WTC11 (cell line): ENCODE results near the gene MAP3K1.

Experiments
- ZNF396 ChIP-seq: fragments of 250-450 bp; sonication (Bioruptor Pico); IDR thresholded peaks from 2 replicates; pipeline ENCODE4 v1.8.0; 2021; ENCODE audit warnings: mild to moderate bottlenecking, moderate library complexity, borderline replicate concordance
- TF ChIP-seq, protein P1 (sequence below): fragments of 200-600 bp; IDR thresholded peaks from 2 replicates; pipeline ENCODE4 v1.8.0; 2022; ENCODE audit warnings: antibody characterized with exemption
- TF ChIP-seq, protein P2 (sequence below): sonication (generic); formaldehyde crosslinking; IDR thresholded peaks from 2 replicates; pipeline ENCODE4 v1.8.1; 2023; ENCODE audit warnings: mild to moderate bottlenecking, missing genetic modification reagents
- TF ChIP-seq, protein P3 (sequence below): sonication (generic); formaldehyde crosslinking; IDR thresholded peaks from 2 replicates; pipeline ENCODE4 v1.8.1; 2022; ENCODE audit warnings: low read depth, missing genetic modification reagents, borderline replicate concordance

DNA sequence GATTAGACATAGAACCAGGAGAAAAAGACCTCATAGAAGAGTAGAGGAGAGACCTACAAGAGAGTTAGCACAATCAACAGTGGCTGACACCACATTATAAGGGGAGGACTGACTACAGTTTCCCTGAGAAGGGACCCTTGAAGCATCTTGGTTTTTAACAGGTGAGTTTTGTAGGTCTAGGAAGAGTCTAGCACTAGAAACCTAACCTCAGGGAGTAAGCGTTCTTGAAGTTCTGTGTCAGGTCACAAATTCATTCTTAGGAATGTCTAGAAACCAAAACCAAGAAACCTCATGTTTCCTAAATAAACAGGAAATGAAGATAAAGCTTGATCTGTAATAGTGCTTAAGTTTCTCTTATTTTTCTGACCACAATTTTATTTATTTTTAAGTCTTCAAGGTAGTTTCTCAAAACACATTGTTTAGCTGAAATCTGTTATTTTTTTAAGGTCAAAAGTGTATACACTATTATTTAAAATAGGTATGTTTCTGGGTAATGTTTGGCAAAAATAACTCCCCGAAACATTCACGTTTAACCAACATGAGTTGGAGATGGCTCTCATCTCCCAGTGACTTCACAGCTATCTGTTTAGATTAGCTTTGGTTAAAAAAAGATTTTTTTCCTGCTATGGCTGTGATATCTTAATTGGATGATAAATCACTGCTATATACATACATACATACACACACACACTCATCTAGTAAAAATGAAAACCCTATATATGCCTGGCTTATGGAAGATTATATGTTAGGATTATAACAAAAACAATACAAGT, 37.1 kb downstream of the MAP3K1 start:
- TF ChIP-seq, protein P1, sequence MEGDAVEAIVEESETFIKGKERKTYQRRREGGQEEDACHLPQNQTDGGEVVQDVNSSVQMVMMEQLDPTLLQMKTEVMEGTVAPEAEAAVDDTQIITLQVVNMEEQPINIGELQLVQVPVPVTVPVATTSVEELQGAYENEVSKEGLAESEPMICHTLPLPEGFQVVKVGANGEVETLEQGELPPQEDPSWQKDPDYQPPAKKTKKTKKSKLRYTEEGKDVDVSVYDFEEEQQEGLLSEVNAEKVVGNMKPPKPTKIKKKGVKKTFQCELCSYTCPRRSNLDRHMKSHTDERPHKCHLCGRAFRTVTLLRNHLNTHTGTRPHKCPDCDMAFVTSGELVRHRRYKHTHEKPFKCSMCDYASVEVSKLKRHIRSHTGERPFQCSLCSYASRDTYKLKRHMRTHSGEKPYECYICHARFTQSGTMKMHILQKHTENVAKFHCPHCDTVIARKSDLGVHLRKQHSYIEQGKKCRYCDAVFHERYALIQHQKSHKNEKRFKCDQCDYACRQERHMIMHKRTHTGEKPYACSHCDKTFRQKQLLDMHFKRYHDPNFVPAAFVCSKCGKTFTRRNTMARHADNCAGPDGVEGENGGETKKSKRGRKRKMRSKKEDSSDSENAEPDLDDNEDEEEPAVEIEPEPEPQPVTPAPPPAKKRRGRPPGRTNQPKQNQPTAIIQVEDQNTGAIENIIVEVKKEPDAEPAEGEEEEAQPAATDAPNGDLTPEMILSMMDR, result no peak
- TF ChIP-seq, protein P2, sequence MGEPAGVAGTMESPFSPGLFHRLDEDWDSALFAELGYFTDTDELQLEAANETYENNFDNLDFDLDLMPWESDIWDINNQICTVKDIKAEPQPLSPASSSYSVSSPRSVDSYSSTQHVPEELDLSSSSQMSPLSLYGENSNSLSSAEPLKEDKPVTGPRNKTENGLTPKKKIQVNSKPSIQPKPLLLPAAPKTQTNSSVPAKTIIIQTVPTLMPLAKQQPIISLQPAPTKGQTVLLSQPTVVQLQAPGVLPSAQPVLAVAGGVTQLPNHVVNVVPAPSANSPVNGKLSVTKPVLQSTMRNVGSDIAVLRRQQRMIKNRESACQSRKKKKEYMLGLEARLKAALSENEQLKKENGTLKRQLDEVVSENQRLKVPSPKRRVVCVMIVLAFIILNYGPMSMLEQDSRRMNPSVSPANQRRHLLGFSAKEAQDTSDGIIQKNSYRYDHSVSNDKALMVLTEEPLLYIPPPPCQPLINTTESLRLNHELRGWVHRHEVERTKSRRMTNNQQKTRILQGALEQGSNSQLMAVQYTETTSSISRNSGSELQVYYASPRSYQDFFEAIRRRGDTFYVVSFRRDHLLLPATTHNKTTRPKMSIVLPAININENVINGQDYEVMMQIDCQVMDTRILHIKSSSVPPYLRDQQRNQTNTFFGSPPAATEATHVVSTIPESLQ (CRISPR knock-in tag), result no peak
- no peak for TF ChIP-seq ZNF396 (CRISPR knock-in tag)
- TF ChIP-seq, protein P3, sequence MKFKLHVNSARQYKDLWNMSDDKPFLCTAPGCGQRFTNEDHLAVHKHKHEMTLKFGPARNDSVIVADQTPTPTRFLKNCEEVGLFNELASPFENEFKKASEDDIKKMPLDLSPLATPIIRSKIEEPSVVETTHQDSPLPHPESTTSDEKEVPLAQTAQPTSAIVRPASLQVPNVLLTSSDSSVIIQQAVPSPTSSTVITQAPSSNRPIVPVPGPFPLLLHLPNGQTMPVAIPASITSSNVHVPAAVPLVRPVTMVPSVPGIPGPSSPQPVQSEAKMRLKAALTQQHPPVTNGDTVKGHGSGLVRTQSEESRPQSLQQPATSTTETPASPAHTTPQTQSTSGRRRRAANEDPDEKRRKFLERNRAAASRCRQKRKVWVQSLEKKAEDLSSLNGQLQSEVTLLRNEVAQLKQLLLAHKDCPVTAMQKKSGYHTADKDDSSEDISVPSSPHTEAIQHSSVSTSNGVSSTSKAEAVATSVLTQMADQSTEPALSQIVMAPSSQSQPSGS (CRISPR knock-in tag), result no peak
